ENCODE data around the gene KSR1.

Gene KSR1

DNA sequence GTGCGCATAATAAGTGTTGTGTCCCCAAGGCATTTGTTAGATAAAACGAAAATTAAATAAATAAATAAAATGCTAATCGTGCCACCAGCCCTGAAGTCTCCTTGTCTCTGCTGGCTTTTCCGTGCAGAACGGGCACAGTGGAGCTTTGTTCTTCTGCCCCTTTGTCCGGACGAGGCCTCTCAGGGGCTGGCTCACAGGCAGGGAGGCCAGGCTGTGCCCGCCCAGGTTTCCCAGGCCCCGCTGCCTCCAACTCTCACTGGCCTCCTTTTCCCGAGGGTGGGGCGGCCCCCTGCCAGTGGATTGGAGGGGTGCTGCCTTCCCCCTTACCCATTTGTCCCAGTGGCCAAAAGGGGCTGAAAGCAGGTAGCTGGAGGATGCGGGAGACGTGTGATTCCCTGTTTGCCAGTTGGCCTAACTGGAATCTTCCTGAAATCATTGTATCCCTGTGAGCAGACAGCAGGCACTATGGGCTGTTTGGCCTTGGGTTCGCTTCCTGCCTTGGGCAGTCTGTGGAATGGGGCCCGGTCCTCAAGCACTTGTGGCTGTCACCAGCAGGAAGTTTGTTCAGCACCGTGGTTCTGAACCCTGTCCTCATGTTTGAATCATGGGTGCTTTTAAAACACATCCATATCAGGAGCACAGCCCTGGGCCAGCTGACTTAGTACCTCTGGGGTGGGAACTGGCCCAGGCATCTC, 64.4 kb downstream of the KSR1 start:
- DNase-seq, result no peak

DNA sequence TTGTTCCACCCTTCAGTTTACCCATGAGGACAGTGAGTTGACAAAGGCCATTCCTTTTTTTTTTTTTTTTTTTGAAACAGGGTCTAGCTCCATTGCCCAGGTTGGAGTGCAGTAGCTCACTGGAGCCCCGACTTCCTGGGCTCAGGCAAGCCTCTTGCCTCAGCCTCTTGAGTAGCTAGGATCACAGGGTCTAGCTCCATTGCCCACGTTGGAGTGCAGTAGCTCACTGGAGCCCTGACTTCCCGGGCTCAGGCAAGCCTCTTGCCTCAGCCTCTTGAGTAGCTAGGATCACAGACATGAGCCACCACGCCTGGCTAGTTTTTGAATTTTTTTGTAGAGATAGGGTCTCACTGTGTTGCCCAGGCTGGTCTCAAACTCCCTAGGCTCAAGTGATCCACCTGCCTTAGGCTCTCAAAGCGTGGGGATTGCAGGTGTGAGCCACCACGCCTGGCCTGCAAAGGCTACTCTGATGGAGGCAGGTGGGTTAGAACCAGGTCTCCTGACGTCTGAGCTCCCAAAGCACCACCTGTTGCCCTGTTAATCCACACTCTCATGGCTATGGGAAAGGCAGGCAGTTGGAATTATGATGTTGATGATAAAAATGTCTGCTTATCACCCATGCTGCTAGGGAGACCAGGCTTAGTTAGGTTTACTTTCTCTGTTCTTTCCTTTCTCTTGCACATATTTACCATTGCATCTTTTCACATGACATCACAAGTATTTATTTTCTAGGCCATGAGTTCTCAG, 65.2 kb downstream of the KSR1 start:
- DNase-seq, result no peak

DNA sequence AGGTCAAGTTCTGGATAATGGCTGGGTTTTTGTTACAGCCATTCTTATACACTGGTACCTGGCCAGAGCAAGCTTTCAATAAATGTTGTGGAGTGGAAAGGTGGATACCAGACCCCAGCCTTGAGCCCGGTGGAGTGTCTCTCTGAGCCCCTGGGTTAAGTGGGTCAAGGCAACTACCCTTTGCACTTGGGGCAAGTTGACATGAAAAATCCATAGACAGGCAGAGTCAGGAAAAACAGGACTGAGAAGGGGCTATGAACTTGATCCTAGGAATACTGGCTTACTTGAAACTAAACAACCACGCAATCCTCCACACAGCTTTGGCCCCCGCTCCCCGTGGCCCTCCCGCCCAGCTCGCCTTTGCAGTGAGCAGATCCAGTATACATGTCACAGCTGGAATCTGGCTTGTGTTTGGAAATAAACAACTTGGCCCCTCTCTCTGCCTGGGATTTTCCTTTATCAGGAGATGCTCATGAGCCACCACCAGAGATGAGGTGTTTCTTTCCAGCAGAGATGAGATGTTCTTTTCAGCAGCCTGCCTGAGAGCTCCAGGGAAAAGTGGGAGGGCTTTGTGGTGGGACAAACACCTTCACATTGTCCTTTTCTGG, 65.9 kb downstream of the KSR1 start:
- DNase-seq, result no peak

DNA sequence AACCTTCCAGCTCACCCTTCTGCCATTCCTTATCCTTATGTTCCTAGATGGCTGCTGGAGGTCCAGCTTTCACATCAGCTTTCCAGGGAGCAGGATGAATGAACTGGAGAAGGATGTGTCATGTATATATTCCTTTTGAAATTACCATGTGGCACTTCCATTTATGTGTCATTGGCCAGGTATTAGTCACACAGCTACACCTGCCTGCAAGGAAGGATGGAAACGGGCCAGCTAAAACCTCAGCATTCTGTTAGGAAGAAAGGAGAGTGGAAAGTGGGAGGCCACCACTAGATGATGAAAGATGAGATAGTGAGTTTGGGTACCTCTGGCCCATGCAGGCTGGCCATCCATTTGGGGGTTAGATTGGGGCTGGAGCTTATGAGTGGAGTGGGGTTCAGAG, 67.5 kb downstream of the KSR1 start:
- no peak for DNase-seq

DNA sequence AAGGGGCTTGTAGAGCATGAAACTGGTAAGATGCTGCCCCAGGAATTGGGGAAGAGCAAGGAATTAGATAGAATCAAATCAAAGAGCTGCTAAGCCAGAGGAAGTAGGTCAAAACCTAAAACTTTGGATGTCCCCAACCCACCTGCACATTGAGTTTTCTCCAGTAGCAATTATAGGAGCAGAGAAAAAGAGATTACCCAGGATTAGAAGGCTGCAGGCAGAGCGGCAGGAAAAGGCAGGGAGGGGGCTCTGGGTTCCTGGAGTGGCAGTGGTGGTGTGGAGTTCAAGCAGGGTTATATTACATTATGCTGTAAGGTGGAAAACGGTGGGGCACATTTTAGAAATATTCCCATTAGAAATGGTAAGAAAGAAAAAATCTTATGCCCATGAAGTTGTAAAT, 68.3 kb downstream of the KSR1 start:
- no peak for DNase-seq

DNA sequence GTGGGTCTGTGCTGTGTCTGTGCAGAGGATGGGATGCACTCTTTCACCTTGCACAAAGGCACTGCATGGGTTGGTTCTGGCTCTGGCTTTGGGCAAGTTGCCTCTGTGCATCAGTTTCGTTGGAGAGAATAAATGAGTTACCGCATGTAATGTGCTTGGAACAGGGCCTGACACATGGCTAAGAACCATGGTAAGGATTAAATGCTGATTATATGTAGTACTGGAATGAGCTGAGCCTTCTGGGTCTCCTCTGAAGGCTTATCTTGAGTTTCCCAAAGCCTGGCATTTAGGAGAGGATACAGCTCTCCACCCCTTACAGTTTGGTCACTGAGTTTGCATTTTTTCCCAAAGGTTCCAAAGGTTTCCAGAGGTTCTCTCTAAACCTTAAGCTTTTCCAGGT, 69.1 kb downstream of the KSR1 start:
- no peak for DNase-seq

DNA sequence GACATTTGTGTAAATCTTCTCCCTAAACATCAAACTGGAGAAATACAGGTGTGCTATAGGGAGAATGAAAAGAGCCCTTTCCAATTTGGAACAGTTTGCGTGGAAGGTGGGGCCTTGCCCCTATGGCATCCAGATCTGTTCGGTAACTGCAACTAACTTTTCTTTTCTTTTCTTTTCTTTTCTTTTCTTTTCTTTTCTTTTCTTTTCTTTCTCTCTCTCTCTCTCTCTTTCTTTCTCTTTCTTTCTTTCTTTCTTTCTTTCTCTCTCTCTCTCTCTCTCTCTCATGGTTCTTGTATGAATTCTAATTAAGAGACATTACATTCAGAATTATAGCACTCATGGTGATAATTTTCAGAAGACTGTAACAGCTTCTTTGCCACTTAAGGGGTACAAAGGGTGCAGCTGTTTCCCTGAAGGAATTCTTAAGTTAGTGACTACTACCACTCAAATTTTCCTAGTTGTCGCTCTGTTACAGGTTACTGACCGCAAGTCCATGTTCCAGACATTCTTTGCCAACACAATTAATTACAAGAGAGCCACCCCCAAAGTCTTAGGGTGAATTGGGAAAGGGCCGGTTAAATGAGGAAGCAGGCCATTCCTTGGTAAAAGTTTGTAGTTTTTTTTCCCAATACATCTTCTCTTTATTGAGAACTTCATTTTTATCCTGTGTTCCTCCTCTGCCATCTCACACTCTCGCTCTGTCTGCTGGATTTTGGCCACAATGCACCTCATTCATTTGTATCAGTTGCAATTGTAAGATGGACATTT, 69.8 kb downstream of the KSR1 start:
- no peak for DNase-seq

DNA sequence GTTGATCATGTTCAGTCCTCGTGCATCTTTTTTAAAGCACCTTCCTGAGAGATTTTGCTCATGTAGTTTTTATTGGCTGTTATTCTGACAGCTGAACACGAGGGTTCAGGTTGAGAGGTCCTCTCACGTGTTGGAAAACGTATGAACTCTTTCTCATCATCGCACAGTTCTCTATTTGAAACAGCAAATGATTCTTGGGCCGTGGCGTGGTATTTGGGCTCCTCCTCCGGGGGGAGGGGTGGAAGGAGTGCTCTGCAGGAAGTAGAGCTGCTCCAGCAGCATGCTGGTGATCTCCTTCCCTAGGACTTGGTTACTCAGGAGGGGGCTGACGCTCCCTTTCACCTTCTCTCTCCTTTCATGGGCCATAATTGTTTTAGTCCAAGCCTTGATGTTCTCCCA, 70.4 kb downstream of the KSR1 start:
- DNase-seq, result peak; percentile 30 to 41

DNA sequence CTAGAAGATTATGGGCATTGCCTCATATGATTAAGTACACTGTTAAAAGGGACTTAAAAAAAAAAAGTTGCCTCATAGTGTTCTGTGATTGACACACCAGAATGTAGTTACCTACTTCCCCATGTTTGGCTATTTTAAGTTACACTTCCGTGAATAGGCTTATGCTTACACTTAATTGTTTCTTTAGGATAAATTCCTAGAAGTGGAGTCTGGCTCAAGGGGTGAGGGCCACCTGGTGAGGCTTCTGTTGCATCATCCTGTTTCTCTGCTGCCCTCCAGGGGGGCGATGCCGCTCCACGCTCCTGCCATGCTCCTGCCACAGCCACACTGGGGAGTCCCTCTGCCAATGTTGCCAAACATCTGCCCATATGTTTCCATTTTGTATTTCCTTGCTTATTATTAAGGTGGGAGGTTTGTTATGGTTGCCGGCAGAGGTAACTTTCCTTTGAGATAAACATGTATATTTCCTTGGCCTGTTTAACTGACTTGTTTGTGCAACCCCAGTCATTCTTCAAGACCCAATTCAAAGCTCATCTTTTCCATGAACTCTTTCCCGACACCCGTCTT, 73.1 kb downstream of the KSR1 start:
- DNase-seq, result no peak

DNA sequence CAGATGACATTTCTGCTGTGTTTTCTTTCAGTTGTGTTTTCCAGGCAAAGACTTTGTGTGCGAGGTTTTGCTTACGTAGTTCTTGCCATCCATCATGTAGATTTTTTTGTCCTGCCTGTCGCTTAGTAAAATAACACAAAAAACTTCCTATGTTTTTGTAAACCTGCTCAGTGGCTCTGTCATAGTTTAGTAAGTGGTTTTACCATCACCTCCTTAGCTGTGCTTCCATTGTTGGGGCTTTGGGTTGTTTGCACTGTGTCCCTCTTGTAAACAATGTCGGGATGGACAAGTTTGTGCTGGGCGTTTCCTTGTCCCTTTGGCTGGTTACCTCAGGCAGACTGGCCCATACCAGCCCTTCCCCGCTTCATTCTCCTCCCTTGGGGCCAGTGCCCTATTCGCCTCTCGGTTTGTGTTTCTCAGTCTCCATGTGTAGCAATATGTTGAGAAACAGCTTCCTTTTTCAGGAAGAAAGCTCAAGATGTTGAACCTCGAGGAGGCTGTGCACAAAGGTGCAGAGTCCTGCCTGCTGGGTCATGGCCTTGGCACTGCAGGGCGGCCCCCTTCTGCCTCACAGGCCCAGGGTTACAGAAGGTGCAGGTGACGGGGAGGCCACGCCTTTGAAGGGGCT, 74.6 kb downstream of the KSR1 start:
- DNase-seq, result no peak

DNA sequence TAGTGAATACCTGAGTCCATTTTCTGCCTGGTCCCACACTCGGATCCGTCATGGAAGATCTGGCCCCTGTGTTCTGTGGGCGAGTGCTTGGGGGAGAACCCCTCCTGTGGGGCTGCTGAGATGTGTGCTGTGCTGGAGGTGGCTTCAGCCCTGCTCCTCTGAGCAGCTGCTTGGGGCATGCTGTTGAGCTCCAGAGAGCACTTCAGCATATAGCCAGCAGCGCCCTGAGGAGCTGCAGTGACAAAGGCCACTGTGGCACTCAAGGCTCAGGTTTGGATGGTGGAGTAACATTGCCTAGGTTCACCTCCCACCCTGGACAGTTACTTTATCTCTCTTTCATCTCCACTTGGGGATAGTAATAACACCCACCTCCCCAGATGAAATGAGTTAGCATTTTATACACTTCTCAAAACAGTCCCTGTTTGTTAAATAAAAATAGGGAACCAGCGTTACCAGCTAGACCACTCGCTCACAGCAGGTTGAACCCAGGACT, 75.3 kb downstream of the KSR1 start:
- DNase-seq, result no peak

DNA sequence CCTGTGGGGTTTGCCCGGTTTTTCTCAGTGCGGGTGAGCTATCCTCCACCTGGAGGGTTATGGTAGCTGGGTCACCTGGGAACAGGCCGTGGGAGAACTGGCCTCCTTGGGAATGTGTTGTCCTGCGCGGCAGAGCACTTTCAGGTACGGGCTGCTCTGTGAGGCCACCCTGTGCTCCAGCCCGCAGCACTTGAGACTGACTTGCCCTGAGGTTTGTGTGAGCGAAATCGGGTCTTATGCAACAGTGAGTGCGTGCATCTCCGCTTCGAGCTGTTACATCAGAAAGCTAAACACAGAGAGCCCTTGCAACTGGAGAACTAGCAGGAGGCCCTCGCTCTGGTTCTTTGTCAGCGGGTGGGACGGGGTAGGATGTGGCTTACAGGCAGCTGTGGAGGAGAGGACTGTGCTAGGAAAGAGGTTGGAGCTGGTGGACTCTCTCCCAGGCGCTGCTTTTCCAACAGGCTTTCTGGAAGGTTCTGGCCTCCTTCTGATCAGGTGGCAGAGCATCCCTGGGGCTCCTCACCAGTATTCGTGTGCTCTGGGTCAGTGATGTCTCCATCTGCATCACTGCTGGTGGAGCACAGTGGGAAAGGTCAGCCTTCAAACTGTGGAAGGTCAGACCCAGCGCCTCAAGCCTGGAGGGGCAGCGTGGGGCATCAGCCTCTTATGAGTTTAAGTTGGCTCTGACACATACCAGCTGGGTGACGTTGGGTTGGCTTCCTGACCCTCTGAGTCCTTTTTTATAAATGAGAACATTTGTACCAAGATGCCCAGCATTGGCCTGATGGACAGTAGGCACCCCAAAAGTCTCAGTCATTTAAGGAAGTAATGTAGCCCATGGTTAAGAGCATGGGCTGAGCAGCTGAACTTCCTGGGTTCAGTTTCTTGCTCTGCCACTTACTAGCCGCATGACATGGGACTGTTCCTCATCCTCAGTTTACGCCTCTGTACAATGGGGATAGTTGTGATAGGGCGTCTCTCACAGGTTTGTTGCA, 76.3 kb downstream of the KSR1 start:
- DNase-seq, result no peak

DNA sequence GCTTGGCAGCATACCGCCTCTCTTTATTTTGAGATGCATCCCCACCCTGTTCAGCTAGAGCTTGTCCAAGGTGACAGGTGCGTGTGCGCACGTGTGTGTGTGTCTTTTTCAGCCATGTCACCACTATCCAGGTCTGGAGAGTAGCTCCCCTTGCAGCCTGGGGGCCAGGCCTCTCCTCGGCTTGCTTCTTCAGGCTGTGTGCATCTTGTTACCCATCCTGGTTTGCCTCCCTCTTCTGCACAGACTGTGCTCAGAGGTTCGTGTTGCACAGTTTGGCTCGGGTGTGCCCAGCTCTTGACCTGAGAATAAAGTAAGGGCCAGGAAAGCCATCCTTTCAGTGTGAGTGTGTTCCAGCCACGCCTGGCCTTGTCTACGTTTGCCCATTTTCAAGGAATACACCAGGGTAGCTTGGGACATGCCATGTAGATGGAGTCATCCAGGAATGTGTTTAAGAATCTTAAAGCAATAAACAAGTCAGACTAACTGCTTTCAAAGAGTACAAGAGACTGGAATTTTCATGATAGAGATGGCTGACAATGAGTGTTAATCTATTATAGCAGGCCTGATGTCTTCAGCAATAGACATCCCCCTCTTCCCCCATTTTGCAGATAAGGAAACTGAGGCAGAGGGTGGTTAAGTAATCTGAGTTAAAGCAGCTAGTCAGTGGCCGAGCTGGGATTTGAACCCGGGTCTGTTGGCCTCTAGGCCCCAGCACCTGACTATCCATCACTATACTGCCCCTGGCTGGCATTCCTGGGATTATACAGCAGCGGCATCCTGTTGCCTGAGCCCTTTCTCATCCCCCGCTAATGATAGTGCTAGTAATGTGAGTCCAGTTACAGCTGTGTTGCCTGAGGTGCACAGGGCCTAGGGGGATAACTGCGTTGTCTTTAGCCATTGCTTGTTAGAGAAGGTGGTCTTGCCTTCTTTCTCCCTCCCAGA, 77.9 kb downstream of the KSR1 start:
- DNase-seq, result no peak

DNA sequence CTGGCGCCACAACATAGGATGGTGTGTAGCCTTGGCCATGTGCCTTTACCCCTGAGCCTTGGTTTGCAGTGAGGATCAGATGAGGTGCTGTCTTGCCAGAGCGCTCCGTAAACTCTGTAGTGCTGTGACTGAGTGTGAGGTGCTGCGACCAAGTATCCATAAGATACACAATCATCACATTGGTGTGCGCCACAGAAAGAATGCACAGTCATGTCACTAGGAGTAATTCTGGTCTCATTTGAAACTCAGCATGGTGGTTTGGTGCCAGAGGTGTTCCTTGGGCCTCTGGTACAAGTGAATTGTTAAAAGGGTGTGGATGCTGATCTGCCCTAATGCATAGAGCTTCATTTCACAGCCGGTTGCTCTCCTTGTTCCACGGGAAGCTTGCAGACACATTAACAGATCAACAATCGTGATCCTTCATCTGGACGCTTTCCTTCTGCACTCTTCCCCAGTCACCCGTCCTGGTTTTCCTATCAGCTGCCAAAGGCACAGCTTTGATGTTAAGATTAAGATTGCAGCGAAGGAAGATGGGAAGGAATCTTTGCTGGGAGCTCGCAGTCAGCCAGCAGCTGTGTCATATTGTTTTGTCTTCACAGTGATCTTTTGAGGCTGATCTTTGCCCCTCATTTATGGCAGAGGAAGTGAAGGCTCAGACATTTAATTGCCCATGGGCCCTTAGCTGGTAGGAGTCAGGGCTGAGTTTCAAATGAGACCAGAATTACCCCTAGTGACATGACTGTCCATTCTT, 79.1 kb downstream of the KSR1 start:
- DNase-seq, result no peak

DNA sequence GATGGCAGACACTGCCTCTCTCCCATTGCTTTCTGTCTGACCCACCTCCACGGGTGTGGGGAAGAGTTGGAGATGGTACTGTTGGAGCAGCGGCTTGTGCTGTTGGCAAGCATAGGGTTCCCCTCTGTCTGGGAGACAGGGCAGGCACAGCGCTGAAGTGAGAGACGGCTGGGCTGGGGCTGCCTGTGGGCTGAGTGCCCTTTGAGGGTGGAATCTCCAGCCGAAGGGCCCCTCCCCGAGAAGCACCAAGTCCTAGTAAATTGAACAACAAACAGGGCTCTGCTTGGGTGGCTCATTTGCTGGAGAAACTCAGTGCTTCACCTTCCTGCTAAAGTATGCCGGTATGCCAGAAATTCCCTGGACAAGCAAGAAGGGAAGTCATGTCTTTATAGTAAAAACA, 79.7 kb downstream of the KSR1 start:
- DNase-seq, result no peak

DNA sequence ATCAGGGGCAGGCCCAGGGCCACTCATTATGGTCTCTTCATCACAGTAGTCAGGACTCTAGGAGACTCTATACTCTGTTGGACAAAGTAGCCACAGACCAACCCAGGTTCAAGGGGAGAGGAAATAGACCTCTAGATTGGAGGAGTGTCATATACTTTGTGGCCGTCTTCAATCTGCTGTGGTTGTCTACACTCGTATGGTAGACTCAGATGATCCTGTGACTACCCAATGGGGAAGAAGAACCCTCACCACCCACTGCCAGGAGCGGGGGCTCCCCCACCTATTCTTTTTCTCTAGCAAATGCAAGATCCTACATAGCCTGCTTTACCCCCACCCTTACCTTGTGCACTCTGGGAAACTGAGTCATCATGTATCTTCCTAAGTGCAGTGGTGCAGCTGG, 80.5 kb downstream of the KSR1 start:
- no peak for DNase-seq

DNA sequence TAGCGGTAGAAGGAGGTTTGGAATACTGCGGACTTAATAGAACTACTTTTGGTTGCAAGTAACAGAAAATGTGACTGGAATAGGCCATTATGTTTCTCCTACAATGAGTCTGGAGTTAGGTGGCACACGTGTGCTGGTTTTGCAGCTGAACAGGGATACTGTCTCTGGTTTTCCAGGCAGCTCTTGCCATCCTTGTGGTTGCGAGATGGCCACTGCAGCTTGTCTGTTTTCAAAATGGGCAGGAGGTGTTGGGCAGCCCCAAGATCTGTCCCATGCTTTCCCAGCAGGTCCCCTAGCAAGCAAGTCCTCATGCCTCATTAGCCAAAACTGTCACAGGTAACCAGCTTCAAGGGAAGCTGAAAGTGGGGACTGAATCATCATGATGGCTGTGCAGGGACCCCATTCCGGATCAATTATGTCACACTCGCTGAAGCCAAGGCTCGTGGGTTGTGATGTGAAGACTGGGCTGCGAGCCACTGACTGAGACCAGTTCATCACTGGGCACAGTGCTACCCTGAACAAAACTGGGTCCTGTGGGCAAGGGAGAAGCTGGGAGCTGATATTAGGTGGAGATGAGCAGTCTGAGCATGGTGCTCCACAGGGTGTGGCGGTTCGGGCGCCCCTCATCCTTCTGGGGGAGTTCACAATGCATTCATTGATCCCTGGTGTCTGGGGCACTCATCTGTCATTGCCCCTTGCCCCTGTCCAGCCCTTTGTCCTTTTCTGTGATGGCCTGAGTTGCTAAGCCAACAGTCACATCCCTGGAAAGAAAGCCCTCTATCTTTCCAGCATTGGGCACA, 82.1 kb downstream of the KSR1 start:
- DNase-seq, result no peak

DNA sequence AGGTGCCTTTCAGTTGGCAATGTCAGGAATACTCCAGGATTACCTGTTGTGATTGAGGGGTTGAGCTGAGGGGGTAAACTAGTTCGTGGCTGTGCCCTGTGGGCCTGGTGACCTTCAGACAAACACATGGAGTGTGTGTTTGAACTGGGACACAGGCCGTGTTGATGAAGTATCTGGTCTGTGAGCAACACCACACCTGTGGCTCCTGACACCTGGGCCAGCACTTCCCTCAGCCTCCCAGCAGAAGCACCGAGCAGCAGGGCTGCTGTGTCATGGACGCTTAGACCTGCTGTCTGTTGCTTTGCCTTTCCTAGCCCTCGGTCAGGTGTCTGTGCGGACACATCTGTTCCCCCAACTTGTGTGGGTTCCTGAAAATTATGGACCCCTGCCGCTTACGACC, 82.9 kb downstream of the KSR1 start:
- no peak for DNase-seq
